ENCODE measurements around the gene COG4.

Gene COG4

DNA sequence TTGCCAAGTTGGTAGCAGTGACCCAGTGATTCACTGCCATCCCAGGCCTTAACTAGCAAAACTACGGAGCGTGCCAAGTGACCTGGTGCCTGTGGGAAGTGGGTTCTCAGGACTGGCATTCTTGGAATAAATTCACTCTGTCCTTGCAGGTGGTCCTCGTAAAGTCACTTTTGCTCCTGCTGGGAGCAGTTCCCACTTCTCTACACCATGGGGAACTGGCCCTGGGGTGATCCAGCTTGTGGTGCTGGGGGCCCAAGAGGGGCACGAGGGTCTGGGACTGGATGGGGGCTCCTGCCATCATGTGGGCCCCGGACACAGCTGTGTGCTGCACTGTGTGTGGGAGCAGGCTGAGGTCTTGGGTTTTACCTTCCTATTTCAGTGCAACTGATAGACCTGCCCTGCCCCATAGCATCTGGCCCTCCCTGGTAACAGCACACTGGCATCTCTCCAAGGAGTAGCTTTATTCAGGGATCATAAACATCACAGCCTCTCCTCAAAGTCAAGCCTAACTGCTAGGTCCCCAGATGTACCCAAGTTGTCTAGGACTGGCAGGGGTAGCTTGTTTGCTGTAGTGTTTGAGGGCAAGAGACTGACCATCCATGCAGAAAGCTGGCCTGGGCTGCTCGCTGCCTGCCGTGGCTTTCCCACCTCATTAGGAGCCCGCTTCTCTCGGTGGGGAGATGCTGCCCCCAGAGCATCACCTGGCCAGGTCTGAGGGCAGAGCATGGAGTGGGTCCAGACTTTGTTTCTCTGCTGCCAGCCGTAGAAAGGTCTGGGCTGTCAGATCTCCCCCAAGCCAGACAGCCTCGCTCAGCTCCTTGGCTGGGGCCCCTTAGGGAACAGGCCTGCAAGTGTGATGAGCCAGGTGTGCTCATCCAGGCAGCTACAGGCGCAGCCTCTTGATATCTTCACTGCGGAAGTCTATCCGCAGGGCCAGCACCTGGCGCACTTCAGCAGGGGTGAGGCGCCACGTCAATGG lies 42.9 kb downstream of the COG4 start:
- H3K4me1 Mint-ChIP-seq (ENCODE audit: low read depth), result peaks cover 16% of the 10 kb centered on the region
- no peaks in the 10 kb centered on the region for H3K9me3 Mint-ChIP-seq
- H3K27ac Mint-ChIP-seq, result no peak overlapping the region
- no peak overlapping the region for H3K4me3 Mint-ChIP-seq
- DNase-seq (ENCODE audit: low spot score), result no peak
- H3K27me3 Mint-ChIP-seq (ENCODE audit: low read depth), result no peaks in the 10 kb centered on the region
- peaks cover 29% of the 10 kb centered on the region for H3K36me3 Mint-ChIP-seq (ENCODE audit: low read depth)

DNA sequence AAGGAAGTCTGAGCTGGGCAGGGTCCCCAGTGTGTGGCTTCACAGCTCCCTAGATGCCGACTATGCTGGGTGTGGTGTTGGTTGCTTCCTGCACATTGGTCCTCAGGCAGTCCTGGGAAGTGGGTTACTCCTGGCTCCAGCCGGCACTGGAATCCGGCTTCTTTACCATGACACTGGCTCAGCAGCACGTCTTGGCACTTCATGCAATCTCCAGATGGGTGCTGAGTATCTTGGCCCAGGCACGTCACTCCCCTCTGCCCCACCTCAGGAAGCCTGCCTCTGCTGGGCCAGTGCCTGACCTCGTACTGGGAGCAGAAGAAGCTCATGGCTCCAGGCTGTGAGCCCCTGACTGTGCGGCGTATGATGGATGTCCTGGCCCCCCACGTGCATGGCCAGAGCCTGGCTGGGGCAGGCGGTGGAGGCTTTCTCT lies 44.4 kb downstream of the COG4 start:
- no peaks in the 10 kb centered on the region for H3K27me3 Mint-ChIP-seq (ENCODE audit: low read depth)
- no peak overlapping the region for H3K4me3 Mint-ChIP-seq
- H3K4me1 Mint-ChIP-seq (ENCODE audit: low read depth), result peaks cover 16% of the 10 kb centered on the region
- no peaks in the 10 kb centered on the region for H3K9me3 Mint-ChIP-seq
- no peak for DNase-seq (ENCODE audit: low spot score)
- peaks cover 29% of the 10 kb centered on the region for H3K36me3 Mint-ChIP-seq (ENCODE audit: low read depth)
- peak overlapping the region; percentile 20 for H3K27ac Mint-ChIP-seq

GRCh38 chr16:70478169-70478568 lies 45.2 kb downstream of the COG4 start:
- Mint-ChIP-seq H3K4me3 (no peak overlapping the region), H3K4me1 (ENCODE audit: low read depth) (peaks cover 16% of the 10 kb centered on the region), H3K27me3 (ENCODE audit: low read depth) (no peaks in the 10 kb centered on the region), H3K36me3 (ENCODE audit: low read depth) (peaks cover 29% of the 10 kb centered on the region), H3K27ac (peak overlapping the region; percentile 75), H3K9me3 (no peaks in the 10 kb centered on the region)
- DNase-seq (ENCODE audit: low spot score), result no peak

DNA sequence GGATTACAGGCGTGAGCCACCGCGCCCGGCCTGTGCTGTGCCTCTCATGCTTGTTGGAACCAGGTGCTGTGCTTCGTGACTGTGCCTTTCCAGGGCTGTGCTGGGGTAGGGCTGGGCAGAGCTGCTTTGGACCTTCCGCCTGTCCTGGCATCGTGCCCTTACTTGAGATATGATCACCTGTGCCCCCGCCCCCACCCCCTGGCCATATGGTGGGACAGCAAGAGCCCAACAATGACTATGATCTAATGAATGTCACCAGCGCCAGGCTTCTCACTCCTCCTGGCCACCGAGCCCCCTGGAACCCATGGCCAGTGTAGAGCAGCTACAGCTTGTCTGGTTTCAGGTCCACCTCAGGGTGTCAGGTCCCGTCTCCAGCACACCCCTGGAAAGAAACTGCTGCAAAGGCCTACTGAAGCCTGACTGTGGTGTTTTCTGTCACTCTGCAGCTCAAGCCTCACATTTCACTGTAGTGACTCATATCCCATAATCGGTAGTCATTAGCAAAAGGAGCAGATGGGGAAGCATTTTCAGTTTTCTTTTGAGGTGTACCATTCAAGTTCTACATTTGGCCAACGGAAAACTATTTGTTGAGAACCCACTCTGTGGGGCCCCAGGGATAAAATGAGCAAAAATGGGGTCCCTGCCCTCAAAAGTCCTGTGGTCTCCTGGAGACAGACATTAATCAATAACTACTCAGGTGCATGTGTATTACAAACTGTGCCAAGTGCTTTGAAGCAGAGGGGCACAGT lies 46.9 kb downstream of the COG4 start:
- H3K36me3 Mint-ChIP-seq (ENCODE audit: low read depth), result peaks cover 22% of the 10 kb centered on the region
- H3K27ac Mint-ChIP-seq, result peak overlapping the region; percentile 90
- DNase-seq (ENCODE audit: low spot score), result peak; percentile 69
- peaks cover 16% of the 10 kb centered on the region for H3K4me1 Mint-ChIP-seq (ENCODE audit: low read depth)
- H3K9me3 Mint-ChIP-seq, result no peaks in the 10 kb centered on the region
- H3K27me3 Mint-ChIP-seq (ENCODE audit: low read depth), result no peaks in the 10 kb centered on the region
- peak overlapping the region; percentile 46 for H3K4me3 Mint-ChIP-seq

DNA sequence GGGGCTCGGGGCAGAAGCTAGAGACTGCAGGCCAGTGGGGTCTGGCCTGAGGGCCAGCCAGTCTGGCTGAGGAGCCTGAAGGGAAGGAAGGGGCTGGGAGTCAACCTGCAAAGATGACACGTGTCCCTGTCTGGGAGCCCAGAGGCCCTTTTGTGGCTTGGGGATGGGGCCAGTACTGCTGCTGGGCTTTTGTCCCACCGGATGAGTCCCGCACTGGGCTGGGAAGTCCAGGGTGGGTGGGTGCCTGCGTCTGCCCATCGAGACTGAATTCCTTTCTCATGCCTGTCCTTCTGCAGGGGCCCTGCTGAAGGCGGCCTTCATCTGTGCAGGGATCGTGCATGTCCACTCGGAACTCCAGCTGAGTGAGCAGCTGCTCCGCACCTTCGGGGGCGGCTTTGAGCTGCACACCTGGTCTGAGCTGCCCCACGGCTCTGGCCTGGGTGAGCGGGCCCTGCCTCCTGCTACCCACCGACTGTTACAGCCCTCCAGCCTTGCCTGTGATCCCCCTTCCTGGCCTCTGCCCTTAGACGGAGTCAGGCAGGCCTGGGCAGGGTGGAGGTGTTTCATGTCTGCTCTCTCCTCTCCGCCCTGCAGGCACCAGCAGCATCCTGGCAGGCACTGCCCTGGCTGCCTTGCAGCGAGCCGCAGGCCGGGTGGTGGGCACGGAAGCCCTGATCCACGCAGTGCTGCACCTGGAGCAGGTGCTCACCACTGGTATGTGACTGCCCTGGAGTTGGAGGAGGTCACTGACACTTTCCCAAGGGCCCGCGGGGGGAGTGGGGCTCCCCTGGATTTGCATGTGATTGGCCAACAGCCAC lies 48.1 kb downstream of the COG4 start:
- Mint-ChIP-seq H3K36me3 (ENCODE audit: low read depth) (peaks cover 13% of the 10 kb centered on the region), H3K27me3 (ENCODE audit: low read depth) (no peaks in the 10 kb centered on the region), H3K27ac (peak overlapping the region; percentile 41), H3K4me3 (no peak overlapping the region), H3K9me3 (no peaks in the 10 kb centered on the region), H3K4me1 (ENCODE audit: low read depth) (peaks cover 16% of the 10 kb centered on the region)
- DNase-seq (ENCODE audit: low spot score), result no peak

GRCh38 chr16:70474320-70475053 lies 48.9 kb downstream of the COG4 start:
- Mint-ChIP-seq H3K4me3 (no peak overlapping the region), H3K36me3 (ENCODE audit: low read depth) (peaks cover 13% of the 10 kb centered on the region), H3K27ac (no peak overlapping the region), H3K9me3 (no peaks in the 10 kb centered on the region), H3K4me1 (ENCODE audit: low read depth) (peaks cover 16% of the 10 kb centered on the region), H3K27me3 (ENCODE audit: low read depth) (no peaks in the 10 kb centered on the region)
- DNase-seq (ENCODE audit: low spot score), result no peak

DNA sequence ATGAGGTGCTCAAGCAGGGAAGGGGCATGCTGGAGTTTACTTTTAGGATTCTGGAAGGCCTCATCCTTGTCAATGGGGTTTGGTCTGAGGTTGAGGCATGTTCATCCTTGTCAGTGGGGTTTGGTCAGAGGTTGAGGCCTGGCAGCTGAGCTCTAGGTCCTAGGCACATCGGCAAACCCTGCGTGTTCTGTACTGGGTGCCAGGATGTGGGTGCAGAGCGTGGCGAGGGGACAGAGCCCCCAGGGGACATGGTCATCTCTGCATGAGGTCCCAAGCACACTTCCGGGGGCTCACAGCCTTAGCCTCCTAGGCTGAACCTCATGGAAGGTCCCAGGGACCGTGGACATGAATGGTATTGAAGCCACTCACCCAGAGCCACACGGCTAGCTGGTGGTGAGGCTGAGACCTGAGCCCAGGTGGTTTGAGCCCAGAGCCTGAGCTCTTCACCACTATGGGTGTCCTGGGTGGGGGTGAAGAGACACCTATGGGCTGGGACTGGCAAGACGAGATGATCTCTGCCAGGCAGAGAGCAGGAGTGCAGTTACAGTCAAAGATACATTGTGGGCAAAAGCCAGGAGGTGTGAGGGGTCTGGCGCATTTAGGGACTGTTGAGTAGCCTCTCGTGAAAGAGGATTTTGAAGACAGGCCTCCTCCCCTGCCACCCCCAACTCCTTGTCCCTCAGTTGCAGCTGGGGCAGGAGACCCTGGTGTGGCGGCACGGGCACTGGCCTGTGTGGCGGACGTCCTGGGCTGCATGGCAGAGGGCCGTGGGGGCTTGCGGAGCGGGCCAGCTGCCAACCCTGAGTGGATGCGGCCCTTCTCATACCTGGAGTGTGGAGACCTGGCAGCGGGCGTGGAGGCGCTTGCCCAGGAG lies 49.7 kb downstream of the COG4 start:
- Mint-ChIP-seq H3K27ac (no peak overlapping the region), H3K27me3 (ENCODE audit: low read depth) (no peaks in the 10 kb centered on the region), H3K4me1 (ENCODE audit: low read depth) (peaks cover 12% of the 10 kb centered on the region), H3K36me3 (ENCODE audit: low read depth) (peaks cover 9% of the 10 kb centered on the region), H3K9me3 (no peaks in the 10 kb centered on the region), H3K4me3 (no peak overlapping the region)
- no peak for DNase-seq (ENCODE audit: low spot score)

GRCh38 chr16:70472786-70473433 lies 50.4 kb downstream of the COG4 start:
- Mint-ChIP-seq H3K27me3 (ENCODE audit: low read depth) (no peaks in the 10 kb centered on the region), H3K36me3 (ENCODE audit: low read depth) (peaks cover 8% of the 10 kb centered on the region), H3K9me3 (no peaks in the 10 kb centered on the region), H3K27ac (no peak overlapping the region), H3K4me3 (no peak overlapping the region), H3K4me1 (ENCODE audit: low read depth) (peaks cover 11% of the 10 kb centered on the region)
- no peak for DNase-seq (ENCODE audit: low spot score)

- no peaks in the 10 kb centered on the region for H3K9me3 Mint-ChIP-seq
- H3K27me3 Mint-ChIP-seq (ENCODE audit: low read depth), result no peaks in the 10 kb centered on the region
- no peak overlapping the region for H3K4me3 Mint-ChIP-seq
- H3K36me3 Mint-ChIP-seq (ENCODE audit: low read depth), result no peaks in the 10 kb centered on the region
- no peaks in the 10 kb centered on the region for H3K4me1 Mint-ChIP-seq (ENCODE audit: low read depth)
- H3K27ac Mint-ChIP-seq, result no peak overlapping the region
- no peak for DNase-seq (ENCODE audit: low spot score)
Observed at GRCh38 chr16:70470927-70471341, 52.4 kb downstream of the COG4 start.

GRCh38 chr16:70470141-70470926 lies 53.0 kb downstream of the COG4 start:
- Mint-ChIP-seq H3K4me3 (no peak overlapping the region), H3K27me3 (ENCODE audit: low read depth) (no peaks in the 10 kb centered on the region), H3K36me3 (ENCODE audit: low read depth) (no peaks in the 10 kb centered on the region), H3K9me3 (no peaks in the 10 kb centered on the region), H3K27ac (peak overlapping the region; percentile 19), H3K4me1 (ENCODE audit: low read depth) (no peaks in the 10 kb centered on the region)
- no peak for DNase-seq (ENCODE audit: low spot score)

- Mint-ChIP-seq H3K4me1 (ENCODE audit: low read depth) (no peaks in the 10 kb centered on the region), H3K4me3 (no peak overlapping the region), H3K27ac (no peak overlapping the region), H3K36me3 (ENCODE audit: low read depth) (no peaks in the 10 kb centered on the region), H3K9me3 (no peaks in the 10 kb centered on the region), H3K27me3 (ENCODE audit: low read depth) (no peaks in the 10 kb centered on the region)
- no peak for DNase-seq (ENCODE audit: low spot score)
Observed at GRCh38 chr16:70468776-70469525, 54.4 kb downstream of the COG4 start.

Data from T-helper 2 cell treated with Interferon-gamma antibody and Interleukin-4, amounts not matched to agents 5 μg/mL and 100 μg/mL, for 36 hours (primary cell).